Left colon (tissue), 2 donors: ENCODE data around the gene VWA7. TPM values are rescaled to one million over a fixed set of nuclear protein-coding genes. Genes with fewer than 3 reads are reported as not detected.
"Not testable (repeated sequence)": the region's sequence is repeated elsewhere in the genome, so short reads cannot be mapped to it uniquely, and the experiment has no call there.

Experiments used
- ATAC-seq: fragments of 200-7000 bp; cut with Tn5 transposase; one replicate; pipeline ENCODE4 v1.9.1; 2020; ENCODE audit warnings: mild to moderate bottlenecking, moderate library complexity
- DNase-seq, 2 donors: peaks; one replicate each; pipeline ENCODE4 v3.0.0-alpha.2; 2020
- intact Hi-C, 2 donors: fragments of 100-400 bp; cut with DNase I in 1 of 2; cut with micrococcal nuclease in 1 of 2; formaldehyde crosslinking; loops; one replicate each; pipeline versions ENCODE4 v1.11.2 to v1.14.0; 2022; cut with DNase I, micrococcal nuclease
- total RNA-seq, 2 donors: library from RNA; stranded (reverse); fragmentation: NEBNext Ultra II Directional; extraction: Animal tissue kit (Norgen Biotek cat#: 25700); gene quantifications; one replicate each; pipeline ENCODE4 v1.2.1, GENCODE V29; 2021
- donor health status: DM: no; HTN: no; CAD: no.
- donor health status: DM: yes; HTN: yes; CAD: no.

VWA7 gene
- total RNA-seq, 2 donors from 2014 or later = 11.4 to 11.8 TPM

GRCh38 chr6:31805939-31806469 is 28.9 kb upstream of the VWA7 start:
- ATAC-seq = peak; percentile 4
- intact Hi-C loops = no loop called here
- no peak for DNase-seq

- ATAC-seq, intact Hi-C loops, DNase-seq: not testable (repeated sequence)
These were observed 24.2 kb upstream of the VWA7 start for GRCh38 chr6:31801031-31801927.

GRCh38 chr6:31799781-31800180 is 22.7 kb upstream of the VWA7 start:
- DNase-seq = no peak
- intact Hi-C loops = no loop called here
- ATAC-seq = no peak

- intact Hi-C loops = no loop called here
- ATAC-seq (no peak), DNase-seq (no peak)
These were observed 20.5 kb upstream of the VWA7 start for GRCh38 chr6:31797588-31797987.

GRCh38 chr6:31796993-31797385 is 19.9 kb upstream of the VWA7 start:
- ATAC-seq (no peak), DNase-seq (no peak)
- intact Hi-C loops = no loop called here

- intact Hi-C loops = no loop called here
- peak; percentile 95 for ATAC-seq
- DNase-seq = peak; percentile 94 to 96
These were observed 18.6 kb upstream of the VWA7 start, which contains the start of gene VARS1 for GRCh38 chr6:31795616-31796298. Gene VARS1 (minus strand): TSS chr6:31795752. CDS start chr6:31795217, 535 bp downstream.

- intact Hi-C loops = no loop called here
- ATAC-seq (peak; percentile 26), DNase-seq (no peak)
These were observed 17.9 kb upstream of the VWA7 start for GRCh38 chr6:31794866-31795615.

- no peak for ATAC-seq
- intact Hi-C loops = no loop called here
These were observed 17.3 kb upstream of the VWA7 start for GRCh38 chr6:31794294-31794865.

GRCh38 chr6:31793927-31794245 is 16.8 kb upstream of the VWA7 start:
- intact Hi-C loops, ATAC-seq: not testable (repeated sequence)

More at GRCh38 chr6:31794294-31794865, 17.3 kb upstream of the VWA7 start:
- DNase-seq = no peak

GRCh38 chr6:31792761-31793171 is 15.6 kb upstream of the VWA7 start:
- DNase-seq = no peak
- ATAC-seq = no peak
- intact Hi-C loops = no loop called here

More at GRCh38 chr6:31793927-31794245, 16.8 kb upstream of the VWA7 start:
- not testable (repeated sequence) for DNase-seq

GRCh38 chr6:31792090-31792374 is 14.9 kb upstream of the VWA7 start:
- DNase-seq = no peak
- ATAC-seq = no peak
- intact Hi-C loops = no loop called here

- intact Hi-C loops = no loop called here
- peak in 1 of 2 donors; percentile 62 for DNase-seq
- ATAC-seq = no peak
These were observed 14.4 kb upstream of the VWA7 start for GRCh38 chr6:31791324-31792089.

- DNase-seq = no peak
- intact Hi-C loops = no loop called here
- no peak for ATAC-seq
These were observed 8.3 kb upstream of the VWA7 start for GRCh38 chr6:31785475-31785874.

- DNase-seq (no peak), ATAC-seq (no peak)
- intact Hi-C loops = no loop called here
These were observed 7.2 kb upstream of the VWA7 start for GRCh38 chr6:31784098-31784925.

- no peak for ATAC-seq
- no peak for DNase-seq
- intact Hi-C loops = no loop called here
These were observed 5.2 kb upstream of the VWA7 start for GRCh38 chr6:31782126-31782855.

- intact Hi-C loops = no loop called here
- DNase-seq (no peak), ATAC-seq (no peak)
These were observed 4.4 kb upstream of the VWA7 start for GRCh38 chr6:31781244-31782125.
